ENCODE data around the gene ITPRIPL2. TPM values are rescaled to one million over a fixed set of nuclear protein-coding genes. Genes with fewer than 3 reads are reported as not detected.

Gene ITPRIPL2
- total RNA-seq, 1 donor from 2014 or later: 15.3 TPM

- no peak for ATAC-seq
- intact Hi-C loops (cut with DNase I): no loop called here
- no peak for DNase-seq (ENCODE audit: missing footprints)
Observed at GRCh38 chr16:19135201-19135842, 21.6 kb downstream of the ITPRIPL2 start.

- intact Hi-C loops (cut with DNase I): no loop called here
- DNase-seq (ENCODE audit: missing footprints): no peak
- no peak for ATAC-seq
Observed at GRCh38 chr16:19135896-19136438, 22.2 kb downstream of the ITPRIPL2 start.

GRCh38 chr16:19136549-19137196 lies 22.9 kb downstream of the ITPRIPL2 start:
- intact Hi-C loops (cut with DNase I): no loop called here
- ATAC-seq: peak; percentile 40
- DNase-seq (ENCODE audit: missing footprints): no peak

DNA sequence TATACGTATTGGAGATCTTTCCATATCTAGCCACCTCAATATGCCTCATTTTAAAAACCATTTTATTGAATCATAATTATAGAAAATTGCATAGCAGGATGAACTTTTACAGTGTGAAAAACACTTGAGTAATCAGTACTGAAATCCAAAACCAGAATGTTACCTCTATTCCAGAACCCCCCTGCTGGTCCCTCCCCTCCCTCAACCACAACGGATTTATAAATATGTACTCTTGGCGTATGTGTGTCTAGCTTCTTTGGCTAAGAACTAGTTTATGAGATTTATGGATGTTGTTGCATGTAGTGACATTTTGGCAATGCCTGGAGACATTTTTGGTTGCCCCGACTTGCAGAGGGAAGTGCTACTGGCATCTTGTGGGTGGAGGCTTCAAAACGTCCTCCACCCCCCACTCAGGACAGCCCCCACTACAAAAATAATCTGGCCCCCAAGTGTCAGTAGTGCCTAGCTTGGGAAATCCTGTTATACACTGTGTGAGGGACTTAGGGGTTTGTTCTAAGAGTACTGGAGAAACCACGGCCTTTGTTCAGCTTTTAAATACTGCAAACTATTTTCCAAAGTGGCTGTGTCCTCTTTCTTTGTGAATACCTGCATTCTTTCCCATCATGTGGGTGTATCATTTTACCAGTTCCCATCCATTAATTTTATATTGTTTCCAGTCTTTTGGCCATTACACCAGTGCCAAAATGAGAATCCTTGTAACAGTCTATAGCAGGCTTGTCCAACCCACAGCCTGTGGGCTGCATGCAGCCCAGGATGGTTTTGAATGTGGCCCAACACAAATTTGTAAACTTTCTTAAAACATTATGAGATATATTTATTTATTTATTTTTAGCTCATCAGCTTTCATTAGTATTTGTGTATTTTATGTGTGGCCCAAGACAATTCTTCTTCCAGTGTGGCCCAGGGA lies 23.7 kb downstream of the ITPRIPL2 start:
- no peak for DNase-seq (ENCODE audit: missing footprints)
- ATAC-seq: no peak
- intact Hi-C loops (cut with DNase I): loop anchor here (2.0 kb wide), 1 partner anchor 23 kb away; no protein-coding TSS in a partner anchor

- peak; percentile 91 for ATAC-seq
- intact Hi-C loops (cut with DNase I): loop anchor here (2.0 kb wide), 1 partner anchor 24 kb away; no protein-coding TSS in a partner anchor
- DNase-seq (ENCODE audit: missing footprints): no peak
Observed at GRCh38 chr16:19138601-19139000, 24.8 kb downstream of the ITPRIPL2 start.

- intact Hi-C loops (cut with DNase I): loop anchor here (2.0 kb wide), 1 partner anchor 25 kb away; no protein-coding TSS in a partner anchor
- DNase-seq (ENCODE audit: missing footprints) (no peak), ATAC-seq (no peak)
Observed at GRCh38 chr16:19139436-19140091, 25.8 kb downstream of the ITPRIPL2 start.

DNA sequence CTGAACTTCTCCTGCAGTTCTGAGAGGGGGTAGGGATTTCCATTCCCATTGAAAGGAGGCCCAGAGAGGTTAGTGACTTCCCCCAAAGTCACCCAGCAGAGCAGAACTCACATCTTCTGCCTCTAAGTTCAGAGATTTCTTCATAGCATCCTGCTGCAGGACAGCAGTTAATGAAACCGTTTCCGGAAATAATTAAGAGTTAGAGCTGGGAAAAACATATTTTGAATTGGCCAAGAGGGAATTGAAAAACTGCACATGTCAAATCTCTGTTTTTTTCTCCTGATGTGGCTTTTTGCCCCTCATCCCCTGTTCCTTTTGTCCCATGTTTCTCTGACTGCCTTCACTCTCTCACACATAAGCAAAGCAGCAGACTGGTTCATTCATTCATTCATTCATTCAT lies 26.6 kb downstream of the ITPRIPL2 start:
- ATAC-seq: no peak
- intact Hi-C loops (cut with DNase I): no loop called here

DNA sequence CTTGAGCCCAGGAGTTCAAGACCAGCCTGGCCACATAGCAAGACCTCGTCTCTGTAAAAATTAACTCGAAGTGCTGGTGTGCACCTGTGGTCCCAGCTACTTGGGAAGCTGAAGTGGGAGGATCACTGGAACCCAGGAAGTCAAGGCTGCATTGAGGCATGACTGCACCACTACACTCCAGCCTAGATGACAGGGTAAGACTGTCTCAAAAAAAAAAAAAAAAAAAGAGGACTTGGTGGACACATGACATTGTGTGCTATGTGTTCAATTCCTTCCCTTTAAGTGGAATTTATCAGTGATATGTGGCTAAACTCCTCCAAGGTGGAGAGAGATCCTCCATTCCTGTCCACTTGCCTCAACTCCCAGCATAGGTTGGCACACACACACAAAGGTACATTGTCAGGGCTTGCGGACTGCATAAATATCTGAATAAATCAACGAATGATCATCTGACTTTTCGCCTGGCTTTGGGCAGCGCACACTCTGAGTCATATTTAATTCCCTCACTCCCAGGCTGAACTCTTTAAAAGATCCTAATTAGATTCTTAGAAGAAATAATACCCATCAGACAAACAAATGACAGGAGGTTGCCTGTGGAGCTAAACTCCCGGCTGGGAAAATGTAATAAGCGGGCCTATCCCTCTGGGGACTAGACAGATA lies 29.3 kb downstream of the ITPRIPL2 start:
- no peak for ATAC-seq
- intact Hi-C loops (cut with DNase I): no loop called here
- DNase-seq (ENCODE audit: missing footprints): no peak

More for the DNA sequence above, 26.6 kb downstream of the ITPRIPL2 start:
- DNase-seq (ENCODE audit: missing footprints): no peak

- ATAC-seq (no peak), DNase-seq (ENCODE audit: missing footprints) (no peak)
- intact Hi-C loops (cut with DNase I): no loop called here
Observed at GRCh38 chr16:19143599-19143956, 29.8 kb downstream of the ITPRIPL2 start.

GRCh38 chr16:19145010-19145409 lies 31.2 kb downstream of the ITPRIPL2 start:
- DNase-seq (ENCODE audit: missing footprints): no peak
- no peak for ATAC-seq
- intact Hi-C loops (cut with DNase I): no loop called here

DNA sequence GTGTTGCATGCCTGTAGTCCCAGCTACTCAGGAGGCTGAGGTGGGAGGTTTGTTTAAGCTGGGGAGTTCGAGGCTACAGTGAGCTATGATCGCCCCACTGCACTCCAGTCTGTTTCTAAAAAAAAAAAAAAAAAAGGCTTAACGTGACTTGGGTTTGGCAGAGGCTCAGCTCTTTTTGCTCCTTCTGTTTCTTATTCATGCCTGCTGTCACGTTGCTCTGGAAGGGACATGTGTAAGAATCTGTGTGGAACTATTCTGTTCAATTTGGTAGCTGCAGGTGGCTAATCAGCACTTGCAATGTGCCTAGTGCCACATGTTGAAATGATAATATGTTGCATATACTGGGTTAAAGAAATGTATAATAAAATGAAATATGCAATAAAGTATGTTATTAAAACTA lies 33.4 kb downstream of the ITPRIPL2 start:
- no peak for ATAC-seq
- DNase-seq (ENCODE audit: missing footprints): no peak
- intact Hi-C loops (cut with DNase I): no loop called here

DNA sequence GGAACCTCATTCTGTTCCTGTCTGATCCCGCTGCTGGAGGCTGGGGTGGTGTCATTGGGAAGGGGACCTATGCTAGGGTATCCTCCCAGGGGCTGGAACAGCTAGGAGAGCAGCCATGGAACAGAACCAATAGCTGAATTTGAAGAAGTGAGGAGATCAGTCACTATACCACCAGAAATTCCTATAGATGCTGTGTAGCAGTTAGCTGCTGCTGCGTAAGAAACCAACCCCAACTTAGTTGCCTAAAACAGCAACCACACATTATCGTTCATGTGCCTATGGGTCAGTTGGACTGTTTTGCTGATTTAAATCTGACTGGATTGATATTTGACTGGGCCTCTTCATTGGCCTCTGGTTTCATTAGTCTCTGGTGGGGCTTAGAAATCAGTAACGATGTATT lies 33.9 kb downstream of the ITPRIPL2 start:
- no peak for DNase-seq (ENCODE audit: missing footprints)
- ATAC-seq: no peak
- intact Hi-C loops (cut with DNase I): no loop called here

DNA sequence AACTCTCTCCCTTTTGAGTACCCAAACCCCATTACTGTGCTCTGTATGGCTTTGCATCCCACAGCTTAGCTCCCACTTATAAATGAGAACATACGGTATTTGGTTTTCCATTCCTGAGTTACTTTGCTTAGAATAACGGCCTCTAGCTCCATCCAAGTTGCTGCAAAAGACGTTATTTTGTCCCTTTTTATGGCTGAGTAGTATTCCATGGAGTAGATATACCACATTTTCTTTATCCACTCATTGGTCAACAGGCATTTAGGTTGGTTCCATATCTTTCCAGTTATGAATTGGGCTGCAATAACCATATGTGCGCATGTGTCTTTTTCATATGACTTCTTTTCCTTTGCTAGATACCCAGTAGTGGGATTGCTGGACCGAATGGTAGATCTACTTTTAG lies 34.4 kb downstream of the ITPRIPL2 start:
- intact Hi-C loops (cut with DNase I): no loop called here
- no peak for DNase-seq (ENCODE audit: missing footprints)
- ATAC-seq: no peak

DNA sequence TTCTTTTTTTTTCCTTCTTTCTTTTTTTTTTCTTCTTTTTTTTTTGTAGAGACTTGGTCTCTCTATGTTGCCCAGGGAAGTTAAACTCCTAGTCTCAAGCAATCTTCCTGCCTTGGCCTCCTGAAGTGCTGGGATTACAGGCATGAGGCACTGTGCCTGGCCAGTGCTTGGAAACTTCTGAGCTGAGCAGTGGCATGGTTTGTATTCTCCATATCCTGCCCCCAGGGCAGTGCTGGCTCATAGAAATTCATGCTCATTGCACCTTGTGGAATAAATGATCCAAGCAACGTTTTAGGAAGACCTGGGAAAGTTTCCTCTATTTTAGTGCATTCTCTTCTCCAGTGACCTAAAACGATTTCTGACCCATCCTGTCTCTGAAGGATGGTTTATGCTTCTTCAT lies 37.5 kb downstream of the ITPRIPL2 start:
- DNase-seq (ENCODE audit: missing footprints): no peak
- ATAC-seq: no peak
- intact Hi-C loops (cut with DNase I): no loop called here

DNA sequence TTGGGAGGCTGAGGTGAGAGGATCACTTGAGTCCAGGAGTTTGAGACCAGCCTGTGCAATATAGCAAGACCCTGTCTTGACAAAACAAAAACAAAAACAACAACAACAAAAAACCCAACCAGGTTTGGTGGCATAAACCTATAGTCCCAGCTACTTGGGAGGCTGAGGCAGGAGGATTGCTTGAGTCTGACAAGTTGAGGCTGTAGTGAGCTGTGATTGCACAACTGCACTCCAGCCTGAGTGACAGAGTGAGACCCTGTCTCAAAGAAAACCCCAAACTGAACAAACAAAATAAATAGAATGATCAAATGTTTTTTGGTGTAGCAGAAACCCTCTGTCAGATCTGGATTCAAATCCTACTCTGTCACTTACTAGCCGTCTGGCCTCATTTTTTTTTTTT lies 38.3 kb downstream of the ITPRIPL2 start:
- DNase-seq (ENCODE audit: missing footprints): no peak
- intact Hi-C loops (cut with DNase I): no loop called here
- no peak for ATAC-seq

- no peak for ATAC-seq
- intact Hi-C loops (cut with DNase I): no loop called here
- no peak for DNase-seq (ENCODE audit: missing footprints)
Observed at GRCh38 chr16:19153876-19154275, 40.1 kb downstream of the ITPRIPL2 start.

GRCh38 chr16:19162085-19162484 lies 48.3 kb downstream of the ITPRIPL2 start:
- intact Hi-C loops (cut with DNase I): loop anchor here (10.0 kb wide), 1 partner anchor 213 kb away; no protein-coding TSS in a partner anchor
- ATAC-seq (no peak), DNase-seq (ENCODE audit: missing footprints) (no peak)

DNA sequence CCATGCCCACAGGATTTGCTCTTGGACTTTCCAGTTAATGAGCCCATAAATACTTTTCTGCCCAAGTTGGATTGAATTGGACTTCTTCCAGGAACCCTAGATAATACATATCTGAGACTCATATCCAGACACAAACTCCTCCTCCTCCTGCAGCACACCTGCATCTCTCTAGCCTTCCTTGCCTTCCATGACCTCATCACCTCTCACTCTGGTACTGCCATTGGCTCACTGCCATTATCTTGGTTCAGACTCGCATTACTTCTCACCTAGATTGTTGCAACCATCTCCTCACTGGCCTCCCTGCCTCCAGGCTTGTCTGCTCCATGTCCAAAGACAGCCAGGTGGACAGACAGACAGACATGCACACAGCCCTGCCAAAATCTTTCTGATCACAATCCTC lies 49.5 kb downstream of the ITPRIPL2 start:
- ATAC-seq: no peak
- no peak for DNase-seq (ENCODE audit: missing footprints)
- intact Hi-C loops (cut with DNase I): loop anchor here (10.0 kb wide), 1 partner anchor 212 kb away; no protein-coding TSS in a partner anchor

All from Right ventricle myocardium inferior (tissue), 1 donor.